SK-N-SH (cell line): ENCODE measurements around the gene TARS1. TPM values are rescaled to one million over a fixed set of nuclear protein-coding genes. Genes with fewer than 3 reads are reported as not detected.
A peak's percentile ranks its signal among the peaks of the same experiment; 100 is the strongest.

Experiments used
- CTCF ChIA-PET: fragments of 300-600, 350-600 bp; formaldehyde crosslinking; extraction: SDS; loops from one replicate; lab custom pipeline; 2021; lab: Yijun Ruan, JAX
- POLR2A ChIA-PET: fragments of 350-600 bp; sonication (Branson Sonifier 250); formaldehyde crosslinking; extraction: SDS; loops from one replicate; lab custom pipeline; 2020; ENCODE audit warnings: antibody characterized with exemption, inconsistent platforms; lab: Yijun Ruan, JAX
- DNase-seq: peaks from one replicate; pipeline ENCODE4 v3.0.0; 2012
- H2AFZ ChIP-seq: fragments of 200-600 bp; sonication (generic); 2 replicates; pipeline ENCODE4 v1.8.1; 2016; ENCODE audit warnings: antibody characterized with exemption, mild to moderate bottlenecking, low read depth
- H3F3A ChIP-seq: fragments of 200-600 bp; sonication (generic); replicated peaks from 2 replicates; pipeline ENCODE3; 2016; ENCODE audit warnings: antibody characterized with exemption, mild to moderate bottlenecking; ENCODE audit not compliant: insufficient read depth
- H3K27ac ChIP-seq, 2 experiments: fragments of 200-500 bp in 1 of 2; fragments of 200-600 bp in 1 of 2; sonication (Bioruptor generic) in 1 of 2; sonication (generic), shearing (Covaris generic) in 1 of 2; 2 replicates each; pipeline versions ENCODE4 v1.5.1 to v1.6.1; 2014 to 2016; ENCODE audit warnings: low read depth in 2 of 2, inconsistent platforms in 1 of 2, low read length in 1 of 2, mild to moderate bottlenecking in 1 of 2, mixed read lengths in 1 of 2
- H3K27me3 ChIP-seq: fragments of 200-600 bp; sonication (generic), shearing (Covaris generic); 2 replicates; pipeline ENCODE4 v1.6.1; 2016; ENCODE audit warnings: mixed run types; ENCODE audit not compliant: insufficient read depth
- H3K36me3 ChIP-seq, 2 experiments: fragments of 200-500 bp in 1 of 2; fragments of 200-600 bp in 1 of 2; sonication (Bioruptor generic) in 1 of 2; sonication (generic) in 1 of 2; replicated peaks in 1 of 2; 2 replicates each; pipeline versions ENCODE3 to v1.5.1; 2014 to 2016; ENCODE audit warnings: low read length in 1 of 2, mild to moderate bottlenecking in 1 of 2; ENCODE audit not compliant: insufficient read depth in 2 of 2, control insufficient read depth in 1 of 2
- H3K4me1 ChIP-seq, 2 experiments: fragments of 200-500 bp in 1 of 2; fragments of 200-600 bp in 1 of 2; sonication (Bioruptor generic) in 1 of 2; sonication (generic), shearing (Covaris generic) in 1 of 2; 2 replicates each; pipeline versions ENCODE4 v1.5.1 to v1.6.1; 2014 to 2016; ENCODE audit warnings: low read depth in 1 of 2, low read length in 1 of 2, mixed run types in 1 of 2; ENCODE audit not compliant: insufficient read depth in 2 of 2, control insufficient read depth in 1 of 2
- H3K4me2 ChIP-seq: fragments of 200-600 bp; sonication (generic), shearing (Covaris generic); 2 replicates; pipeline ENCODE4 v1.6.1; 2017; ENCODE audit warnings: mixed run types
- H3K4me3 ChIP-seq, 2 experiments: fragments of 200-500 bp in 1 of 2; fragments of 200-600 bp in 1 of 2; sonication (Bioruptor generic) in 1 of 2; sonication (generic), shearing (Covaris generic) in 1 of 2; 2 replicates each; pipeline versions ENCODE4 v1.5.1 to v1.8.1; 2014 to 2016; ENCODE audit warnings: low read depth in 2 of 2, inconsistent platforms in 1 of 2, low read length in 1 of 2, mild to moderate bottlenecking in 1 of 2, mixed read lengths in 1 of 2, moderate library complexity in 1 of 2
- H3K79me2 ChIP-seq: fragments of 200-600 bp; sonication (generic); 2 replicates; pipeline ENCODE4 v1.8.1; 2017; ENCODE audit warnings: mild to moderate bottlenecking; ENCODE audit not compliant: insufficient read depth
- H3K9ac ChIP-seq: fragments of 200-600 bp; sonication (generic); 2 replicates; pipeline ENCODE4 v1.6.1; 2017; ENCODE audit warnings: mixed run types
- H3K9me2 ChIP-seq: fragments of 200-600 bp; sonication (generic); 2 replicates; pipeline ENCODE4 v1.6.1; 2017; ENCODE audit warnings: mixed run types
- H3K9me3 ChIP-seq: fragments of 200-600 bp; sonication (generic); 2 replicates; pipeline ENCODE4 v1.6.1; 2017; ENCODE audit warnings: mixed run types, mild to moderate bottlenecking, moderate library complexity
- H4K20me1 ChIP-seq: fragments of 200-600 bp; sonication (generic); 2 replicates; pipeline ENCODE4 v1.6.1; 2017; ENCODE audit warnings: mild to moderate bottlenecking, mixed run types; ENCODE audit not compliant: insufficient read depth
- EP300 ChIP-seq, 2 experiments: IDR thresholded peaks; 2 replicates each; pipeline versions ENCODE4 v1.4.0 to v1.6.1; 2012; ENCODE audit warnings: borderline replicate concordance in 1 of 2, low read depth in 1 of 2, low read length in 1 of 2
- FOSL2 ChIP-seq: IDR thresholded peaks from 2 replicates; pipeline ENCODE4 v1.4.0; 2012; ENCODE audit warnings: low read depth, mild to moderate bottlenecking, moderate library complexity, borderline replicate concordance
- FOXM1 ChIP-seq: IDR thresholded peaks from 2 replicates; pipeline ENCODE4 v1.4.0; 2012; ENCODE audit warnings: low read depth, mild to moderate bottlenecking
- JUND ChIP-seq: IDR thresholded peaks from 2 replicates; pipeline ENCODE4 v1.4.0; 2012
- MXI1 ChIP-seq: IDR thresholded peaks from 2 replicates; pipeline ENCODE4 v1.6.1; 2012; ENCODE audit warnings: mild to moderate bottlenecking, low read depth, low read length, improper control_type of control experiment
- RCOR1 ChIP-seq: fragments of 150-350 bp; IDR thresholded peaks from 2 replicates; pipeline ENCODE4 v1.6.1; 2017; ENCODE audit warnings: antibody characterized with exemption, low read length
- RFX5 ChIP-seq: IDR thresholded peaks from 2 replicates; pipeline ENCODE4 v1.6.1; 2012; ENCODE audit warnings: mild to moderate bottlenecking, improper control_type of control experiment, low read length
- TCF12 ChIP-seq: IDR thresholded peaks from 2 replicates; pipeline ENCODE4 v1.4.0; 2012
- YY1 ChIP-seq: IDR thresholded peaks from 2 replicates; pipeline ENCODE4 v1.4.0; 2012; ENCODE audit warnings: low read depth, mild to moderate bottlenecking
- WGBS: methylation state at CpG from one replicate; pipeline ENCODE4 v1.1.6; 2017; ENCODE audit warnings: low lambda C conversion rate; 5-methylcytosine and 5-hydroxymethylcytosine counted together
- polyA plus RNA-seq, 3 experiments: library from polyadenylated mRNA; depleted of rRNA; stranded (reverse); fragments of >200 nt; gene quantifications; 2 replicates each; pipeline ENCODE4 v1.2.3, GENCODE V29; 2012

The TARS1 gene
- polyA plus RNA-seq, 1 of the 3 experiments (the other 2 are of a cell fraction) = 58.4 TPM

GRCh38 chr5:33438996-33439395 lies 1.8 kb upstream of the TARS1 start (continued):
- TF ChIP-seq RFX5 (no peak), FOSL2 (no peak), FOXM1 (no peak)
- TF ChIP-seq, all 33 proteins: peak for 0

GRCh38 chr5:33439905-33440481 lies 772 bp upstream of the TARS1 start:
- Histone ChIP-seq H3K9me3 (no peaks in the 10 kb centered on the region), H3K4me3 (peak overlapping the region; percentile 90 to 94), H3K79me2 (peaks cover 61% of the 10 kb centered on the region), H3K27me3 (no peaks in the 10 kb centered on the region), H3F3A (peaks cover 32% of the 10 kb centered on the region), H4K20me1 (peaks cover 35% of the 10 kb centered on the region), H3K4me1 (peaks cover 8 to 10% of the 10 kb centered on the region in 2 experiments; a peak in 3 of 4 replicates), H3K9ac (peak overlapping the region; percentile 92), H3K27ac (peak overlapping the region; percentile 99), H3K9me2 (no peaks in the 10 kb centered on the region), H3K4me2 (peak overlapping the region; percentile 82), H2AFZ (peak overlapping the region; percentile 79), H3K36me3 (peaks cover 12% of the 10 kb centered on the region in 2 experiments)
- POLR2A ChIA-PET = interaction anchor here (1.1 kb wide), 1 partner anchor 1489 kb away, joined by 5 read pairs; the partner anchor contains the start of gene DNAJC21
- DNase-seq = no peak
- 3% methylated on average over 18 of the region's 18 CpGs for WGBS
- CTCF ChIA-PET = interaction anchor here (1.0 to 1.4 kb wide), 2 partner anchors 31 to 94 kb away, joined by 3 to 4 read pairs; no protein-coding TSS in a partner anchor
- TF ChIP-seq MXI1 (peak; percentile 1; the same call in 1 of the 2 replicates), RCOR1 (no peak), YY1 (0 out of 2 replicates have a peak, but pooled peaks have one; percentile 63)

- TF ChIP-seq MXI1 = peak; percentile 81; the same call in 1 of the 2 replicates
- TF ChIP-seq TCF12 = peak; percentile 23; the same call in 1 of the 2 replicates
- no peak for TF ChIP-seq FOSL2
- no peak for TF ChIP-seq JUND
- 0 out of 4 replicates have a peak, but pooled peaks of 1 of the 2 experiments have one; percentile 28 for TF ChIP-seq EP300 (IDR thresholded peaks at IDR 0.05; ENCODE audit: borderline replicate concordance in 1 of 2, low read depth in 1 of 2, low read length in 1 of 2)
- ChIA-PET POLR2A (interaction anchor here (1.1 kb wide), 1 partner anchor 1488 kb away, joined by 5 read pairs; the partner anchor contains the start of gene DNAJC21), CTCF (interaction anchor here (1.0 to 1.4 kb wide), 2 partner anchors 29 to 92 kb away, joined by 3 to 4 read pairs; no protein-coding TSS in a partner anchor)
- no peaks in the 10 kb centered on the region for H3K9me3 ChIP-seq
- H3K36me3 ChIP-seq = peaks cover 27 to 28% of the 10 kb centered on the region in 2 experiments
- 2% methylated on average over 22 of the region's 22 CpGs for WGBS
- peak overlapping the region; percentile 93 for H3K4me2 ChIP-seq
- no peaks in the 10 kb centered on the region for H3K9me2 ChIP-seq
- peak overlapping the region; percentile 99 for H3K27ac ChIP-seq
- H4K20me1 ChIP-seq = peaks cover 50% of the 10 kb centered on the region
- H3K27me3 ChIP-seq = no peaks in the 10 kb centered on the region
- H3K4me1 ChIP-seq = peaks cover 8 to 10% of the 10 kb centered on the region in 2 experiments; a peak in 3 of 4 replicates
- peak overlapping the region; percentile 94 for H3K9ac ChIP-seq
- DNase-seq = peak; percentile 17
- H3K4me3 ChIP-seq = peak overlapping the region; percentile 89 to 94
- peaks cover 26% of the 10 kb centered on the region for H3F3A ChIP-seq
- peaks cover 77% of the 10 kb centered on the region for H3K79me2 ChIP-seq
- peak overlapping the region; percentile 63; the same call in 1 of the 2 replicates for H2AFZ ChIP-seq
Measured at GRCh38 chr5:33441241-33442177, 744 bp downstream of the TARS1 start.
